ENCODE measurements around the gene PUS1.

The PUS1 gene

GRCh38 chr12:131916306-131917138 lies 12.6 kb upstream of the PUS1 start:
- in situ Hi-C loops (cut with MboI; ENCODE audit: low pct_unique_long_range_greater_than_20kb, low sequenced_read_pairs, unreplicated experiment) = no loop called here
- no peak for DNase-seq (ENCODE audit: low spot score)
- no peak for TF ChIP-seq CTCF (IDR thresholded peaks at IDR 0.05; ENCODE audit: extremely low read depth, insufficient read depth, missing control alignments)

- no peak for DNase-seq (ENCODE audit: low spot score)
- in situ Hi-C loops (cut with MboI; ENCODE audit: low pct_unique_long_range_greater_than_20kb, low sequenced_read_pairs, unreplicated experiment) = no loop called here
- TF ChIP-seq CTCF (IDR thresholded peaks at IDR 0.05; ENCODE audit: extremely low read depth, insufficient read depth, missing control alignments) = no peak
These were observed 11.9 kb upstream of the PUS1 start for GRCh38 chr12:131917139-131917710.

- no peak for TF ChIP-seq CTCF (IDR thresholded peaks at IDR 0.05; ENCODE audit: extremely low read depth, insufficient read depth, missing control alignments)
- in situ Hi-C loops (cut with MboI; ENCODE audit: low pct_unique_long_range_greater_than_20kb, low sequenced_read_pairs, unreplicated experiment) = no loop called here
- no peak for DNase-seq (ENCODE audit: low spot score)
These were observed 11.3 kb upstream of the PUS1 start for GRCh38 chr12:131917711-131918306.

GRCh38 chr12:131918311-131919050 lies 10.6 kb upstream of the PUS1 start:
- no peak for DNase-seq (ENCODE audit: low spot score)
- in situ Hi-C loops (cut with MboI; ENCODE audit: low pct_unique_long_range_greater_than_20kb, low sequenced_read_pairs, unreplicated experiment) = no loop called here
- no peak for TF ChIP-seq CTCF (IDR thresholded peaks at IDR 0.05; ENCODE audit: extremely low read depth, insufficient read depth, missing control alignments)

GRCh38 chr12:131919051-131919347 lies 10.1 kb upstream of the PUS1 start:
- no peak for TF ChIP-seq CTCF (IDR thresholded peaks at IDR 0.05; ENCODE audit: extremely low read depth, insufficient read depth, missing control alignments)
- DNase-seq (ENCODE audit: low spot score) = no peak
- in situ Hi-C loops (cut with MboI; ENCODE audit: low pct_unique_long_range_greater_than_20kb, low sequenced_read_pairs, unreplicated experiment) = no loop called here

- in situ Hi-C loops (cut with MboI; ENCODE audit: low pct_unique_long_range_greater_than_20kb, low sequenced_read_pairs, unreplicated experiment) = no loop called here
- DNase-seq (ENCODE audit: low spot score) = peak; percentile 32
- no peak for TF ChIP-seq CTCF (IDR thresholded peaks at IDR 0.05; ENCODE audit: extremely low read depth, insufficient read depth, missing control alignments)
These were observed 9.5 kb upstream of the PUS1 start for GRCh38 chr12:131919366-131920156.

All from GM13977 (cell line).